Tibial artery (tissue), 4 donors: Measurements from ENCODE around the gene PTPRD.

ENCODE experiments used
- DNase-seq, 2 donors: peaks; one replicate each; pipeline ENCODE4 v3.0.0-alpha.2; 2019
- H3K27ac ChIP-seq, 2 donors: fragments of 200-600 bp; sonication (generic) in 1 of 2; 1 replicate in 1 of 2; 2 replicates in 1 of 2; pipeline ENCODE4 v1.5.1; 2018 to 2019; ENCODE audit warnings: mild to moderate bottlenecking in 1 of 2
- H3K27me3 ChIP-seq, 2 donors: fragments of 200-600 bp; sonication (generic) in 1 of 2; one replicate each; pipeline versions ENCODE4 v1.5.1 to v1.6.0; 2016 to 2019
- H3K36me3 ChIP-seq, 3 donors: fragments of 200-600 bp; sonication (generic) in 2 of 3; one replicate each; pipeline ENCODE4 v1.5.1; 2016 to 2019; ENCODE audit warnings: mild to moderate bottlenecking in 2 of 3
- H3K4me1 ChIP-seq, 4 donors: fragments of 200-600 bp; sonication (generic) in 2 of 4; 1 replicate in 3 of 4; 2 replicates in 1 of 4; pipeline ENCODE4 v1.5.1; 2016 to 2019
- H3K4me3 ChIP-seq, 2 donors: fragments of 200-600 bp; sonication (generic) in 1 of 2; 1 replicate in 1 of 2; 2 replicates in 1 of 2; pipeline ENCODE4 v1.5.1; 2018 to 2019; ENCODE audit warnings: mild to moderate bottlenecking in 2 of 2
- H3K9me3 ChIP-seq, 3 donors: fragments of 200-600 bp; sonication (generic) in 1 of 3; one replicate each; pipeline ENCODE4 v1.5.1; 2016 to 2019
- CTCF ChIP-seq, 2 experiments: fragments of 200-600 bp in 1 of 2; fragments of 450-650 bp in 1 of 2; IDR thresholded peaks; one replicate each; pipeline ENCODE4 v1.5.1; 2017 to 2019; ENCODE audit warnings: antibody characterized with exemption in 2 of 2, mild to moderate bottlenecking in 1 of 2, moderate library complexity in 1 of 2
- intact Hi-C: fragments of 100-400 bp; cut with DNase I; formaldehyde crosslinking; loops from one replicate; pipeline ENCODE4 v1.15.0; 2023; ENCODE audit warnings: low total_unique reads

Gene PTPRD

GRCh38 chr9:8845808-8846207 is 1767.0 kb downstream of the PTPRD start:
- TF ChIP-seq CTCF (IDR thresholded peaks at IDR 0.05), result no peak
- DNase-seq, result no peak
- Histone ChIP-seq H3K36me3 (no peaks in the 10 kb centered on the region), H3K27me3 (no peaks in the 10 kb centered on the region), H3K27ac (no peak overlapping the region), H3K4me1 (no peaks in the 10 kb centered on the region), H3K4me3 (no peak overlapping the region), H3K9me3 (no peaks in the 10 kb centered on the region)
- intact Hi-C loops, result no loop called here

- Histone ChIP-seq H3K36me3 (no peaks in the 10 kb centered on the region), H3K9me3 (no peaks in the 10 kb centered on the region), H3K27me3 (no peaks in the 10 kb centered on the region), H3K27ac (no peak overlapping the region), H3K4me3 (no peak overlapping the region), H3K4me1 (no peaks in the 10 kb centered on the region)
- TF ChIP-seq CTCF (IDR thresholded peaks at IDR 0.05), result no peak
- DNase-seq, result no peak
- intact Hi-C loops, result no loop called here
Observed at GRCh38 chr9:8845376-8845775, 1767.4 kb downstream of the PTPRD start.

- H3K4me3 ChIP-seq, result no peak overlapping the region
- H3K27me3 ChIP-seq, result no peaks in the 10 kb centered on the region
- no peak for DNase-seq
- H3K9me3 ChIP-seq, result no peaks in the 10 kb centered on the region
- no peaks in the 10 kb centered on the region for H3K4me1 ChIP-seq
- H3K27ac ChIP-seq, result no peak overlapping the region
- H3K36me3 ChIP-seq, result no peaks in the 10 kb centered on the region
- no peak for TF ChIP-seq CTCF (IDR thresholded peaks at IDR 0.05)
- intact Hi-C loops, result no loop called here
Observed at GRCh38 chr9:8844549-8844948, 1768.3 kb downstream of the PTPRD start.

- Histone ChIP-seq H3K27ac (no peak overlapping the region), H3K4me1 (no peaks in the 10 kb centered on the region), H3K9me3 (no peaks in the 10 kb centered on the region), H3K4me3 (no peak overlapping the region), H3K36me3 (no peaks in the 10 kb centered on the region), H3K27me3 (no peaks in the 10 kb centered on the region)
- intact Hi-C loops, result no loop called here
- TF ChIP-seq CTCF (IDR thresholded peaks at IDR 0.05), result no peak
- no peak for DNase-seq
Observed at GRCh38 chr9:8842402-8843193, 1770.2 kb downstream of the PTPRD start.

GRCh38 chr9:8838136-8838535 is 1774.7 kb downstream of the PTPRD start:
- Histone ChIP-seq H3K36me3 (no peaks in the 10 kb centered on the region), H3K27ac (no peak overlapping the region), H3K9me3 (no peaks in the 10 kb centered on the region), H3K4me1 (no peaks in the 10 kb centered on the region), H3K27me3 (no peaks in the 10 kb centered on the region), H3K4me3 (no peak overlapping the region)
- intact Hi-C loops, result no loop called here
- DNase-seq, result no peak
- no peak for TF ChIP-seq CTCF (IDR thresholded peaks at IDR 0.05)
